HG03432 (cell line): ENCODE results near the gene SRGAP3.

Source experiments
- ATAC-seq: cut with Tn5 transposase; IDR thresholded peaks from one replicate; pipeline ENCODE4 v1.9.1; 2021; ENCODE audit warnings: mild to moderate bottlenecking, moderate library complexity; ENCODE audit not compliant: unreplicated experiment

Gene SRGAP3

DNA sequence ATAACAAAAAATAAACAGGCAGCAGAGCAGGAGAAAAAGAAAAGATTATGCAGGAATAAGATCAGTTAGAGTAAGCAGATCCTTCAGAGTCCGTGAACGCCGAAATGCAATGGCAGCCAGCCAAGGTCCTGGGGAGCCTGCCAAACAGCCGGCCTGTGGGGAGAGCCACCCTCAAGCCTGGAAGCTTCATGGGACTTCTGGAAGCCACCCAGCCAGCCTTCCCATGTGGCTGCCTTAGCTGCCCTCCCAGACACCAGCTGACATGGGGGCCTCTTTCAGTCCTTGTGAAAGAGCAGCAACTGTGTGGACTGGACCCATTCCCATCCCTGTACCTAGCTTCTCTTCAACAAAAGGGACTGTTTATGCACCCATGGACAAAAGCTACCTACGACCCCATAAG, 221.3 kb downstream of the SRGAP3 start:
- ATAC-seq, result no peak

DNA sequence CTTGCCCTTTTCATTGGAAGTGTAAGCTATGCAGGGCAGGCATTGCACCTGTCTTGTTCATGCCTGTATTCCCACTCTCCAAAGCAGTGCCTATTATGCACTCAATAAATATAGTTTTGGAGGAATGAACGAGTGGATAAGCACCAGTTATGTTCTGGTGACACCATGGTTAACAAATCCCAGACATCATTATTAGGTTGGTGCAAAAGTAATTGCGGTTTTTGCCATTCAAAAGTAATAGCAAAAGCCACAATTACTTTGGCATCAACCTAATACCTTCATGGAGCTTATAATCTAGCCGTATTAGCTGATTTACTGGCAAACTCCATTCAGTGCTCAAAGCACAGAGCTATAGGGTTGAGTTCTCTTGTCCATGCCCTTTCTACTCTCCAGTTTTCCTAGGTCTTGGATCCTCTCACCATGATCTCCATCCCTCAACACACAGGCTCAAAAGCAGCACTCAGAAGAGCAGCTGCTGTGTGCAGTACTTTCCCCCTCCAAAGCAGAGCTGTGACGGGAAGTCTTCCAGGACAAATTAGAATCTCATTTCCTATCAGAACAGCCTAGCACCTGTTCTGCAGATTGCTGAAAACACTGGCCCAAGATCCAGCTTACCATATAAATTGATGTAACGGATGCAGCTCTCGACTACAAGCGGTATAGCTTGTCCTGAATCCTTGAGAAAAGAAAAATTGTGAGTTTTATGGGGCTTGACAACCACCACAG, 223.0 kb downstream of the SRGAP3 start:
- no peak for ATAC-seq

GRCh38 chr3:9024341-9024740, 225.1 kb downstream of the SRGAP3 start:
- ATAC-seq, result no peak

DNA sequence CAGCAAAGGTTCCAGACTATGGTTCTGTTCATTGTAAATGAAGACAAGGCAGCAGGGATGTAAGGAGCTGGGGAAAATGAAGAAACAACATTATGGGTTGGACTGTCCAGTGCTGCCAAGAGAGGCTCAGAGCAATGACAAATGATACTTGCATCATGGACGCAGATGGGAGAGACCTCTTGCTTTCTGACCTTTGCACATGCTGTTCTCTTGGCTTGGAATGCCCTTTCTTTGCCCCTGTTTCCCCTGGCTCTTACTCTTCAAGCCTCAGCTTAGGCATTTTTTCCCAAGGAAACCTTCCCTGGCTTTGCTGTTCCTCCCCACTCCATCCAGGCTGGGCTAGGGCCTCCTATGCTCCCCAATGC, 226.2 kb downstream of the SRGAP3 start:
- ATAC-seq, result no peak

DNA sequence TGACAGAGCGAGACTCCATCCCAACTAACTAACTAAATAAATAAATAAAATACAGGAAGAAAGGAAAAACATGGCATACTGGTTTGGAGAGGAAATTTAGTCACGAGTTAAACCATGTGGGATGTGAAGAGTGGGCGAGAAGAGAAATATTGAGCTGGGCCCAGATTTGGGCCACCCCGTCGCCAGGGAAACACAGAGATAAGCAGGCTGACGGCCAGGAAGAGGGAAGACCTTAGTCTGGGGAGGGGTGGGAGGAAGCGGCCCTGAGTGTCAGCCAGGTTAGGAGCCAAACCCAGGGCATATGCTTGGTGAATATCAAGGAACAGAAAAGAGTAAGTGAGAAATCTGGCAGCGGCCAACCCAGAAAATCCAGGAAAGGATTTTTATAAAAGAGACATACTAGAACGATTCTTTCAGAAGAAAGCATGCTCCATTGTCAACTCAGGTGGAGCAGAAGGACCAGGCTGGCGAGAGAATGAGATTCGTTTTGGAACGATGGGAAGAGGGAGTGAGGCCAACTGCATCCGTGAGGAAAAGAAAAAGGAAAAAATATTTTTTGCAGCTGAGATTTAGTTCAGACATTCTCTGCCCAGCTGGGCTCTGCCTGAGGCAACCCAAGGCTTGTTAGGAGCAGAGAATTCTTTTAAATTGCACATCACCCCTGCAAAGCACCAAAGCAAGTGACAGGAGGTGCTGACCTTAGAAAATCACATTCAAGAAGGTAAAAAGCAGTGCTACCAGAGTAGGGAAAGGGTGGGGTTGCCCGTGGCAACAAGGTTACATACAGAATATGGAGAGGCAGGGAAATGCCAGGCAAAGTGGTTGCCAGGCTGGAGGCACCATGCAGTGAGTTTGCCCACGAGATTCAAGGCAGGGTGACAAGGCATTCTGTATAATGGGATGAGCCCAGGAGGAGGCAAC, 226.9 kb downstream of the SRGAP3 start:
- ATAC-seq, result no peak

- no peak for ATAC-seq
Measured at GRCh38 chr3:9021271-9022009, 228.0 kb downstream of the SRGAP3 start.

GRCh38 chr3:9020426-9020825, 229.0 kb downstream of the SRGAP3 start:
- ATAC-seq, result no peak

- no peak for ATAC-seq
Measured at GRCh38 chr3:9019259-9019961, 230.0 kb downstream of the SRGAP3 start.

DNA sequence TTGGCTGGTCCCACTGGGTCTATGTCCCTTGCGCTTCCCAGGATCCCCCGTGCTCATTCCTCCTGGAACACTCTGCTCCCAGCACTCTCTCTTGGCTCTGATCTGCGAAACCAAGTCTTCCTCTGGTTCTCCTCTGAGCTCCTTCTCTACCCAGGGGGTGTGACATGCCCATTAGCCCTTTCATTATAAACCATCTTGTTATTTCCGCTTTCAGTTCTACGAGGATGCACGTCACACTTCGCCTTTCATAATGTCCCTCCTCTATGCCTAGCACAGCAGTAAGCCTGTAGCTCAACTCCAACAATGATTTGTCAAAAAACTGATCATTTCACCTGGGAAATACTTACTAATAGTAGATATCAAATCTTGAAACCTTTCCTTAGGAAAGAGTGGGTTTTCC, 234.2 kb downstream of the SRGAP3 start:
- no peak for ATAC-seq

- ATAC-seq, result no peak
Measured at GRCh38 chr3:9013782-9014563, 235.5 kb downstream of the SRGAP3 start.

DNA sequence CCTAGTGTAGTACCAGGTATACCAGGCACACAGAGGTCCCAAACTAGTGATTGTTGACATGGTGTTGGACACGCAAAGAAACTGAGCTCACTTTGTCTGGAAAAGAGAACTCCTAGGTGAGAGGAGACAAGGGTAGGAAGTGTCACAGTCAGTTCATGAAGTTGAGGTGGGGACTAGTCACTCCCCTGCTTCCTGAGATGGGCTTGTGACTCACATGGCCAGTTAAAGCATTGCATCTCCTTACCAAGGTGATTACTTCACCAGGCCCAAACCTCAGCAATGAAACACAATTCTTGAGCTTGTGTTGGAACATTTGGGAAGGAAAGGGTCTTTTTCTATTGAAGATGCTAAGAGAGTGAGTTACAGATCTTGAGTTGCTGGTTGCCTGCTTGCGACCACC, 236.9 kb downstream of the SRGAP3 start:
- ATAC-seq, result no peak

- no peak for ATAC-seq
Measured at GRCh38 chr3:9009976-9010545, 239.4 kb downstream of the SRGAP3 start.

GRCh38 chr3:9008550-9009255, 240.7 kb downstream of the SRGAP3 start:
- ATAC-seq, result no peak

DNA sequence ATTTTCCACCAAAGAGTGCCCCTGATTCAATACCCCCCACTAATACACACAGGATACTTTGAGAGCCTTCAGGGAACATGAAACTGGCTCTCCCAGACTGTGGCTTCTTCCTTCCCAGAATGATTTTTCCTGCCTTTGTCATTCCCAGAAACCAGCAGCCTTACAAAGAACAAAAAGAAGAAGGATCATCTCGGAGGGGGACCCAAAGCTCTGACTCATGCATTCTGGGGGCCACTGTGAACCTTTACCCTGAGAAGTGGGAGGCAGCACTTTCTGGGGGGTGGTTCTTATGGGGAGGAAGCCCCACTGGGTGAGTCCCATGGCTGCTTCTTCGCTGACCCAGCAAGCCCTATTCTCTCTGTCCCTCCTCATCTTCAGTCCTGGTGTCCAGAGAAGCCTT, 241.5 kb downstream of the SRGAP3 start:
- no peak for ATAC-seq

- ATAC-seq, result no peak
Measured at GRCh38 chr3:9007213-9007612, 242.2 kb downstream of the SRGAP3 start.

GRCh38 chr3:9000041-9000440, 249.4 kb downstream of the SRGAP3 start:
- ATAC-seq, result no peak

DNA sequence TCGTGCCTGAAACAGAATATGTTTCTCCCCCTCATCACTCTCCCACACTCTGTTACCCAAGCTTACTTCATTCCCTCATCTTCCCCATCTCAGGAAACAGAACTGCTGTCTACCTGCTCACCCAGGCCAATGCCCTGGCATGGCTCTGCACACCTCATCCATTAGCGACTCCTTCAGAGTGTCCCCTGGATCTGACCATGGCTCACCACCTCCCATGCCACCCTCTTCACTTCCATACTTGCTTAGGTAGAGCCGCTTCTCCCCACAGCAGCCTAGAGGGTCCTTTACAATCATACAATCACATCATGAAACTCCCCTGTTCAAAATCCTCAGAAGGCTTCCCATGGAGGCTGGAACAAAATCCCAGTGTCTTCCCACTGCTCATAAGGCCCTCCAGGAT, 252.3 kb downstream of the SRGAP3 start:
- no peak for ATAC-seq

DNA sequence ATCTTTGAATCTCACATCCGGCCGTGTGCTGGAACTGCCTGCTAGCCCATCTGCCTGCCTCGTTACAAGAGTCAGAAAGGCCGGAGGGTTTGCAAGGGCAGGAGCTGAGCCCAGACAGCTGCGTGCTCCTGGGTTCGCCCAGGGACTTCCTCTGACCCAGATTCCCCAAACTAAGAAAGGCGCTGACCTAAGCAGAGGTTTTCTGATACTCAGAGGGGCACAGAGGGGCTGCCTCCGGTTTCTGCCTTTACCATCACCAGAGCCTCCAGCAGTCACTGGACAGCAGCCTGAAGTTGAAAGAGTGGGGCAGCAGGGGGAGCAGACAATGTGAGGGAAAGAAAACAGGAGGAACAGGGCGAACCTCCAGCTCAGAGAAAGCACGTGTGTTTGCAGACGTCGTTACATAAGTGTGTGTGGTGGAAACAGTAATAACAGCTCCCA, 252.7 kb downstream of the SRGAP3 start:
- ATAC-seq, result no peak

GRCh38 chr3:8996216-8996615, 253.2 kb downstream of the SRGAP3 start:
- ATAC-seq, result no peak
